SK-N-MC (cell line): Measurements from ENCODE around the gene SMC6.

Source experiments
- EZH2 ChIP-seq: fragments of 200-600 bp; sonication (generic); IDR thresholded peaks from one replicate; pipeline ENCODE4 v1.6.1; 2017; ENCODE audit warnings: antibody characterized with exemption
- FOXP2 ChIP-seq: optimal IDR thresholded peaks from 2 replicates; pipeline ENCODE3; 2011; ENCODE audit warnings: mild to moderate bottlenecking, moderate library complexity; ENCODE audit not compliant: insufficient read depth; ENCODE audit errors: extremely low read length, control extremely low read depth
- POLR2AphosphoS5 ChIP-seq: IDR thresholded peaks from 2 replicates; pipeline ENCODE4 v1.6.1; 2012; ENCODE audit warnings: mild to moderate bottlenecking, low read depth, low read length, borderline replicate concordance

DNA sequence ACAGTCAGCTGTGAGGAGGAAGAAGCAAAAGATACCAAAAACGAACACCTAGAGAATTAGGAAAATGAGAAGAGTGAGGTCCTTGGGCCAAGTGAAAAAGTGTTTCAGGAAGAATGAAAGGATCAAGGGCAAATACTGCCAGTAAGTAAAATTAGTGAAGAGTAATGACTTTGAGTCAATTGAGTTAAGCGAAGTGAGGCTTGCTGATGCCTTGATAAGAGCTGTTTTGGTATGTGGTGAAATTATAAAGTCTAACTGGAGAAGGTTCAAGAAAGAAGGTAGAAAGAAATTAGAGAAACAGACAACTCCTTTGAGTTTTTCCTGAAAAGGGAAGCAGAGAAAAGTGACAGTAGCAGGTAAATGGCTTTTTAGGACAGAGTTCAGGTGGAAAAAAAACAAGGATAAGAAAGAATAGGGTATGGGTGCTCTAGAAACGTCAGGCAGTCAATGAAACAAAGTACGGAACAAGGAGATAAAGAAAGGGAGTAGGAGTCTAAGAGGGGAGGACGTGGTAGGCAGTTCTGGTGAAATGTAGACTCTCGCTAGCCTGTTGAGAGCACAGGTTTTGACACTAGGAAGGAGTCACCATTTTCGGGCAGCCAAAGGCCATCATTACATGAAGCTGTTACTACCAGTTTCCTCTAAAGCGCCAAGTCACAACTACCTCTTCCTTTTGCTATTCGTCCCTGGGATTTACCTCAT is 42.9 kb downstream of the SMC6 start:
- no peak for TF ChIP-seq EZH2
- no peak for TF ChIP-seq POLR2AphosphoS5
- no peak for TF ChIP-seq FOXP2
